Liver (tissue), 9 donors: Measurements from ENCODE around the gene ATP13A1. TPM values are rescaled to one million over a fixed set of nuclear protein-coding genes. Genes with fewer than 3 reads are reported as not detected.

Experiments used
- DNase-seq: peaks from one replicate; pipeline ENCODE4 v3.0.0-alpha.2; 2017; ENCODE audit warnings: low spot score
- H3K27ac ChIP-seq, 2 donors: one replicate each; pipeline ENCODE4 v1.7.0; 2013; ENCODE audit warnings: inconsistent platforms in 2 of 2, low read length in 2 of 2, control low read depth in 1 of 2, low read depth in 1 of 2, mild to moderate bottlenecking in 1 of 2
- H3K27me3 ChIP-seq, 4 donors: one replicate each; pipeline versions ENCODE4 v1.6.1 to v1.7.0; 2013; ENCODE audit warnings: low read length in 3 of 4, inconsistent platforms in 1 of 4, mild to moderate bottlenecking in 1 of 4, moderate library complexity in 1 of 4; ENCODE audit not compliant: control insufficient read depth in 4 of 4, insufficient read depth in 4 of 4
- H3K36me3 ChIP-seq, 4 donors: one replicate each; pipeline versions ENCODE4 v1.6.1 to v1.7.0; 2013; ENCODE audit warnings: low read length in 3 of 4, mild to moderate bottlenecking in 3 of 4, low read depth in 1 of 4, moderate library complexity in 1 of 4; ENCODE audit not compliant: control insufficient read depth in 4 of 4, insufficient read depth in 3 of 4
- H3K4me1 ChIP-seq, 4 donors: one replicate each; pipeline versions ENCODE4 v1.6.1 to v1.7.0; 2013; ENCODE audit warnings: low read length in 3 of 4, mild to moderate bottlenecking in 3 of 4, moderate library complexity in 1 of 4; ENCODE audit not compliant: control insufficient read depth in 4 of 4, insufficient read depth in 4 of 4
- H3K4me3 ChIP-seq, 3 donors: one replicate each; pipeline versions ENCODE4 v1.6.1 to v1.7.0; 2013; ENCODE audit warnings: low read length in 3 of 3, control low read depth in 1 of 3, low read depth in 1 of 3, mild to moderate bottlenecking in 1 of 3
- H3K9ac ChIP-seq, 2 donors: one replicate each; pipeline ENCODE4 v1.7.0; 2013; ENCODE audit warnings: low read length in 2 of 2, mild to moderate bottlenecking in 2 of 2, moderate library complexity in 2 of 2, control low read depth in 1 of 2, low read depth in 1 of 2
- H3K9me3 ChIP-seq, 4 donors: one replicate each; pipeline versions ENCODE4 v1.6.1 to v1.7.0; 2013; ENCODE audit warnings: low read length in 3 of 4; ENCODE audit not compliant: control insufficient read depth in 4 of 4
- EGR1 ChIP-seq, 2 donors: IDR thresholded peaks; 2 replicates each; pipeline ENCODE4 v1.6.1; 2016 to 2018; ENCODE audit warnings: antibody characterized with exemption in 2 of 2, low read depth in 2 of 2
- FOXA1 ChIP-seq: IDR thresholded peaks from 2 replicates; pipeline ENCODE4 v1.6.1; 2016; ENCODE audit warnings: antibody characterized with exemption
- FOXA2 ChIP-seq: IDR thresholded peaks from 2 replicates; pipeline ENCODE4 v1.6.1; 2016; ENCODE audit warnings: antibody characterized with exemption
- GABPA ChIP-seq, 2 donors: IDR thresholded peaks in 1 of 2; conservative IDR thresholded peaks in 1 of 2; 2 replicates each; pipeline ENCODE4 v1.6.1; 2016; ENCODE audit warnings: antibody characterized with exemption in 2 of 2, mild to moderate bottlenecking in 1 of 2, moderate library complexity in 1 of 2
- HNF4A ChIP-seq, 2 donors: conservative IDR thresholded peaks; 2 replicates each; pipeline ENCODE4 v1.6.1; 2016; ENCODE audit warnings: antibody characterized with exemption in 2 of 2, mild to moderate bottlenecking in 2 of 2
- HNF4G ChIP-seq: IDR thresholded peaks from 2 replicates; pipeline ENCODE4 v1.6.1; 2016; ENCODE audit warnings: antibody characterized with exemption
- JUND ChIP-seq, 2 donors: IDR thresholded peaks; 2 replicates each; pipeline ENCODE4 v1.6.1; 2016; ENCODE audit warnings: antibody characterized with exemption in 2 of 2
- NR2F2 ChIP-seq: IDR thresholded peaks from 2 replicates; pipeline ENCODE4 v1.6.1; 2016; ENCODE audit warnings: antibody characterized with exemption
- RAD21 ChIP-seq, 2 donors: IDR thresholded peaks; 2 replicates each; pipeline ENCODE4 v1.6.1; 2016; ENCODE audit warnings: antibody characterized with exemption in 2 of 2, mild to moderate bottlenecking in 2 of 2
- RXRA ChIP-seq, 2 donors: IDR thresholded peaks; 2 replicates each; pipeline ENCODE4 v1.6.1; 2017 to 2018; ENCODE audit warnings: antibody characterized with exemption in 2 of 2, mild to moderate bottlenecking in 1 of 2
- TAF1 ChIP-seq: conservative IDR thresholded peaks from 2 replicates; pipeline ENCODE4 v1.6.1; 2016; ENCODE audit warnings: antibody characterized with exemption, mild to moderate bottlenecking
- WGBS: extraction: QIAGEN DNeasy Blood & Tissue Kit; methylation state at CpG from one replicate; pipeline ENCODE4 v1.1.7; 2013; 5-methylcytosine and 5-hydroxymethylcytosine counted together
- polyA plus RNA-seq, 2 donors: library from polyadenylated mRNA; stranded (reverse) in 1 of 2; unstranded in 1 of 2; fragments of 200-250 nt in 1 of 2; fragments of >200 nt in 1 of 2; fragmentation: Nextera tagmentation in 1 of 2; extraction: Ambion mirVana in 1 of 2; gene quantifications; one replicate each; pipeline versions ENCODE4 v1.2.1 to v1.2.3, GENCODE V29; 2013 to 2015
- total RNA-seq, 2 donors: library from RNA; depleted of rRNA; stranded (reverse); fragments of >200 nt; gene quantifications; one replicate each; pipeline ENCODE4 v1.2.3, GENCODE V29; 2014
- TF ChIP-seq, protein P1 (sequence below): fragments of 150-350 bp; IDR thresholded peaks from 2 replicates; pipeline ENCODE4 v1.5.1; 2017; ENCODE audit warnings: improper control_type of control experiment, low read depth, low read length; ENCODE audit not compliant: missing input control
- TF ChIP-seq, protein P2 (sequence below): IDR thresholded peaks from 2 replicates; pipeline ENCODE4 v1.6.1; 2016; ENCODE audit warnings: antibody characterized with exemption
- TF ChIP-seq, protein P3 (sequence below): IDR thresholded peaks from 2 replicates; pipeline ENCODE4 v1.6.1; 2016; ENCODE audit warnings: antibody characterized with exemption
- donor health status: healthy.
- donor health status: healthy.
- donor health status: healthy.
- donor health status: healthy.
- donor health status: healthy.

ATP13A1 gene
- total and polyA plus RNA-seq, 4 donors, result 15.1 to 36.5 (median 20.5) TPM

DNA sequence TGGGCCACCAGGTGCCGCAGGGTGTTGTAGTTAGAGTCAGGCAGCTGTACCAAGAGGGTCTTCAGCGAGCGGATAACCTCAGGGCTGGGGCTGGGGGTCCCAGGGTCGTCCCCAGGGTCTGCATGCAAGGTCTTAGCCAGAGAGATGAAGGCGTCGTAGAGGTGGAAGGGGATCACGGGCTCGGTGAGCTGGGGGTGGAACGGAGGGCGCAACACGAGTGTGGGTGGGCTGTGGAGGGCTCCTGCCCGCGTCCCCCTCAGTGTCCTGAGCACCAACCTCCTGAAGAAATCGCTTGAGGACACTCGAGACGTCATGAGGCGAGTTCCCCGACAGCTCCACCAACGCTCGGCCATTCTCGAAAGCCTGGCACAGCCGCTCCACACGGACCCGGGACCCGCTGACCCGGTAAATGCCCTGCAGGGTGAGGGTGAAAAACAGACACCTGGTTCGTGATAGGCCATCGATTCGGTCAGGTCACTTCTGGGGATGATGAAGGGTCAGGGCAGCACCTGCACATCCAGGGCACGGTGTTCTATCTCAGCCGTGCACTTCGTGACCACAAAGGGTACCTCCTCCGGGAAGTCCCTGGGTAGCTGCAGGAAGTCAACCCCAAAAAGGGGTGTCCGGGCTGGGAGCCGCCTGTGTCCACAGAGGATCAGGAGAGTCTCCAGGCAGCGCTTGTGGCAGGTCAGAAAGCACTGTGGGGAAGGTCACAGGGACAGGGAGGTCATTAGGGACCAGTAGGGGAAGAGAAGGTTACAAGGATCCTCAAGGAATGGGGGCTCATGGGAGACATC is 28.8 kb downstream of the ATP13A1 start:
- no peak for TF ChIP-seq FOXA2
- no peak for TF ChIP-seq TAF1
- no peak for TF ChIP-seq HNF4G
- TF ChIP-seq RXRA (IDR thresholded peaks at IDR 0.05), result no peak
- no peak for TF ChIP-seq FOXA1
- TF ChIP-seq JUND (IDR thresholded peaks at IDR 0.05), result no peak
- TF ChIP-seq, protein P1, sequence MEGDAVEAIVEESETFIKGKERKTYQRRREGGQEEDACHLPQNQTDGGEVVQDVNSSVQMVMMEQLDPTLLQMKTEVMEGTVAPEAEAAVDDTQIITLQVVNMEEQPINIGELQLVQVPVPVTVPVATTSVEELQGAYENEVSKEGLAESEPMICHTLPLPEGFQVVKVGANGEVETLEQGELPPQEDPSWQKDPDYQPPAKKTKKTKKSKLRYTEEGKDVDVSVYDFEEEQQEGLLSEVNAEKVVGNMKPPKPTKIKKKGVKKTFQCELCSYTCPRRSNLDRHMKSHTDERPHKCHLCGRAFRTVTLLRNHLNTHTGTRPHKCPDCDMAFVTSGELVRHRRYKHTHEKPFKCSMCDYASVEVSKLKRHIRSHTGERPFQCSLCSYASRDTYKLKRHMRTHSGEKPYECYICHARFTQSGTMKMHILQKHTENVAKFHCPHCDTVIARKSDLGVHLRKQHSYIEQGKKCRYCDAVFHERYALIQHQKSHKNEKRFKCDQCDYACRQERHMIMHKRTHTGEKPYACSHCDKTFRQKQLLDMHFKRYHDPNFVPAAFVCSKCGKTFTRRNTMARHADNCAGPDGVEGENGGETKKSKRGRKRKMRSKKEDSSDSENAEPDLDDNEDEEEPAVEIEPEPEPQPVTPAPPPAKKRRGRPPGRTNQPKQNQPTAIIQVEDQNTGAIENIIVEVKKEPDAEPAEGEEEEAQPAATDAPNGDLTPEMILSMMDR, result no peak
- no peak for TF ChIP-seq NR2F2
- TF ChIP-seq HNF4A (conservative IDR thresholded peaks at IDR 0.05), result no peak
- Histone ChIP-seq H3K36me3 (peaks cover 3 to 12% (median 5%) of the 10 kb centered on the region in 4 donors), H3K4me3 (no peak overlapping the region), H3K9ac (no peak overlapping the region), H3K9me3 (no peaks in the 10 kb centered on the region), H3K27me3 (no peaks in the 10 kb centered on the region), H3K27ac (no peak overlapping the region), H3K4me1 (no peaks in the 10 kb centered on the region)
- 97% methylated on average over 36 of the region's 36 CpGs for WGBS
- no peak for DNase-seq

DNA sequence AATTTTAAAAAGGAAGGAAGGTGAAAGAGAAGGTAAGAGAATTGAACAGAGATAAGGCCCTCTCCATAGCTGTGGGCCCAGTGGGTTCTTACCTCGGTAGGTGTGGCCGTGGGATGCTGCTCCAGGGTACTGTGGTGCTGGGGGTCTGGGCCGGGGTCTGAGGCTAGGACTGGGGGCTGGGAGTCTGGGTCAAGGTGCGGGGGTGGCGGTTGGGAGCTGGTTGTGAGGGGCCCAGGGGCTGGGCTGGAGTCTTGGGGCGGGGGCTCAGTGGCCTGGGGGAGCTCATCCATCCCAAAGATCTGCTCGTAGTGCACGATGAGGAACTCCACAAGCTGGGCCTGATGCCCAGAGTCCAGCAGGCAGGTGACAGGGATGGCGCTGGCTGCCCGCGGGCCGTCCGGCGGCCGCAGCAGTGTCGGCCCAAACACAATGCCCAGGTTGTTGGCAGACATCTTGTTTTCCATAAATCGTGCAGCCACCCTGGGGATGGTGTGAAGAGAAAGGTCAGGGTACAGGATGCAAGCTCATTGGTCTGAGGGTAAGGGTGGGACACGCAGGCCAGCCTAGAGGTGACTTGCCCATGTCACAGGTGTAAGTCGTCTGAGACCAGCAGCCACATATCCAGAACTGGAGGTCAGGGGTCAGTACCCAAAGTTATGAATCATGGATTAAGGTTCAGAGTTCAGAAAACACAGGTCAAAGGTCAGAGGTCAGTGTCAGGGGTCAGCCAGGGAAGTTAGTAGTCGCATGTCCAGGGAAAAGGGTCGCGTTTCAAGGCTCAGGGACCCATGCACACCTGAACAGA is 29.6 kb downstream of the ATP13A1 start:
- TF ChIP-seq FOXA1, result no peak
- peak; percentile 86 for TF ChIP-seq NR2F2
- 97% methylated on average over 22 of the region's 22 CpGs for whole genome bisulfite sequencing
- Histone ChIP-seq H3K36me3 (peaks cover 0 to 12% (median 5%) of the 10 kb centered on the region in 4 donors), H3K27ac (no peak overlapping the region), H3K4me3 (no peak overlapping the region), H3K9ac (no peak overlapping the region), H3K27me3 (no peaks in the 10 kb centered on the region), H3K9me3 (no peaks in the 10 kb centered on the region), H3K4me1 (no peaks in the 10 kb centered on the region)
- no peak for DNase-seq

DNA sequence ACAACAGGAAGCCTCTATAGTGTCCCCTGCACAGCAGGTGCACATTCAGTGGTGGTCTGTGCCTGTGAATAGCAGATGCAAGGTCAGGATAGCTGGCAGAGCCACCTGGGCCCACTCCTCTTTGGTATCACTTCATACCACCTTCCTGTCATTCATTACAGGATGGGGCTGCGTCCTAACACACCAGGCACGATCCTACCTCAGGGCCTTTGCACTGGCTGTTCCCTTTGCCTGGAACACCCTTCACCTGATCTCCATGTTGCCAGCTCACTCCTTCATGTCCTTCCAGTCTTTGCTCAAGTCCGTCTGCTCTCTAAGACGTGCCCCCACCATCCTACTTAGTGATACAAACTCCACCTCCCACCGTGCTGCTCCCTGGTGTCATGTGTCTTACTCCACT is 30.8 kb downstream of the ATP13A1 start:
- H3K9me3 ChIP-seq, result no peaks in the 10 kb centered on the region
- no peak overlapping the region for H3K9ac ChIP-seq
- H3K27me3 ChIP-seq, result peaks cover 0 to 2% (median 0%) of the 10 kb centered on the region in 4 donors
- H3K4me3 ChIP-seq, result no peak overlapping the region
- DNase-seq, result no peak
- H3K4me1 ChIP-seq, result peaks cover 0 to 8% (median 2%) of the 10 kb centered on the region in 4 donors
- TF ChIP-seq EGR1 (IDR thresholded peaks at IDR 0.05; ENCODE audit: low read depth in 2 of 2) (no peak), HNF4A (conservative IDR thresholded peaks at IDR 0.05) (no peak), NR2F2 (no peak), GABPA (IDR thresholded peaks at IDR 0.05 in 1 of 2, conservative IDR thresholded peaks at IDR 0.05 in 1 of 2) (no peak), HNF4G (no peak), JUND (IDR thresholded peaks at IDR 0.05) (no peak), RXRA (IDR thresholded peaks at IDR 0.05) (no peak), FOXA2 (no peak), RAD21 (IDR thresholded peaks at IDR 0.05) (no peak), FOXA1 (no peak)
- TF ChIP-seq, protein P2, sequence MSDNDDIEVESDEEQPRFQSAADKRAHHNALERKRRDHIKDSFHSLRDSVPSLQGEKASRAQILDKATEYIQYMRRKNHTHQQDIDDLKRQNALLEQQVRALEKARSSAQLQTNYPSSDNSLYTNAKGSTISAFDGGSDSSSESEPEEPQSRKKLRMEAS, result no peak
- TF ChIP-seq, protein P3, sequence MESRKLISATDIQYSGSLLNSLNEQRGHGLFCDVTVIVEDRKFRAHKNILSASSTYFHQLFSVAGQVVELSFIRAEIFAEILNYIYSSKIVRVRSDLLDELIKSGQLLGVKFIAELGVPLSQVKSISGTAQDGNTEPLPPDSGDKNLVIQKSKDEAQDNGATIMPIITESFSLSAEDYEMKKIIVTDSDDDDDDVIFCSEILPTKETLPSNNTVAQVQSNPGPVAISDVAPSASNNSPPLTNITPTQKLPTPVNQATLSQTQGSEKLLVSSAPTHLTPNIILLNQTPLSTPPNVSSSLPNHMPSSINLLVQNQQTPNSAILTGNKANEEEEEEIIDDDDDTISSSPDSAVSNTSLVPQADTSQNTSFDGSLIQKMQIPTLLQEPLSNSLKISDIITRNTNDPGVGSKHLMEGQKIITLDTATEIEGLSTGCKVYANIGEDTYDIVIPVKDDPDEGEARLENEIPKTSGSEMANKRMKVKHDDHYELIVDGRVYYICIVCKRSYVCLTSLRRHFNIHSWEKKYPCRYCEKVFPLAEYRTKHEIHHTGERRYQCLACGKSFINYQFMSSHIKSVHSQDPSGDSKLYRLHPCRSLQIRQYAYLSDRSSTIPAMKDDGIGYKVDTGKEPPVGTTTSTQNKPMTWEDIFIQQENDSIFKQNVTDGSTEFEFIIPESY, result no peak
- WGBS, result 89% methylated on average over 5 of the region's 5 CpGs
- H3K36me3 ChIP-seq, result peaks cover 0 to 12% (median 5%) of the 10 kb centered on the region in 4 donors
- no peak overlapping the region for H3K27ac ChIP-seq
